Esophagus muscularis mucosa (tissue), 3 donors: Measurements from ENCODE around the gene TMEM72.
A peak's percentile ranks its signal among the peaks of the same experiment; 100 is the strongest.

Source experiments
- CTCF ChIP-seq, 3 experiments: fragments of 200-600 bp in 2 of 3; fragments of 450-650 bp in 1 of 3; sonication (generic) in 2 of 3; IDR thresholded peaks; one replicate each; pipeline ENCODE4 v1.5.1; 2017 to 2019; ENCODE audit warnings: antibody characterized with exemption in 3 of 3, mild to moderate bottlenecking in 2 of 3, moderate library complexity in 1 of 3
- POLR2A ChIP-seq: fragments of 450-650 bp; IDR thresholded peaks from one replicate; pipeline ENCODE4 v1.6.1; 2017; ENCODE audit warnings: antibody characterized with exemption, moderate library complexity, mild to moderate bottlenecking, low read depth
- POLR2AphosphoS5 ChIP-seq, 2 donors: sonication (generic); formaldehyde crosslinking; IDR thresholded peaks; one replicate each; pipeline ENCODE4 v1.6.1; 2017; ENCODE audit warnings: antibody characterized with exemption in 2 of 2

DNA sequence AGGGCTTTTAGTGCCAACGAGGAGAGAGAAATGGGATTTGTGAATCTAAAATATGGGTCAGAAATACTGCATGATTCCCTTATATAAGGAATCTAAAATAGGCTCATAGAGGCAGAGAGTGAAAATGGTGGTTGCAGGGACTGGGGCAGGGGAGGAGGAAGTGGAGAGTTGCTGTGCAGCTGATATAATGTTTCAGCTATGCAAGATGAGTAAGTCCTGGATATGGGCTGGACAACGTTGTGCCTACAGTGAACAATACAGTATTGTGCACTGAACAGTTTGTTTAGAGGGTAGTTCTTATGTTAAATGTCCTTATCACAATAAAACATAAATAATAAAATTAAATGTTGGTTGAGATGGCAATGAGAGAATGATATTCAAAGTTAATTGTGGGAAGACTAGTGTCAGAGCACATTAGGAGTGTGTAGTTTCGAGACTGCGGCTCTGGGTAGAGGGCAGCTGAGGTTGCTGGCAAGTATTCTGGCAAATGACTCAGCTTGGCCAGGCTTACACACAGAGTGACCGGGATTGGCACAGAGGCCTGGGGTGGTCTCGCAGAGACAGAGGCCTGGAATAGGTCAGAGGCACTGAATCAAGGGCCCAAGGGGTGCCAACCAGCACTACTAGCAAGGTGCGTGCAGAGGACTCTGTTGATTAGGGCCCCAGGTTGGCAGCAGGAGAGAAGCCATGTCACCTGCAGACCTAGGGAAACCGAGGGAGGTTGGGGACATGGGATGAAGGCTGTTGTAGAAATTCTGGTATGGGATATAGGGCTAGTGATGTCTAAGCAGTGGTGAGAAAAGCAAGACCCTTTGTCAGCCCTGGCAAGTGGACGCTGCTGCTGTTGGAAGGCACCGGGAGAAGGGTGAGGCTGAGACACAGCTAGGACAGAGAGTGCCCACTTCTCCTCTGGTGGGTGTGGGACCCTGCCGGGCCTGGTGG, 70.3 kb downstream of the TMEM72 start:
- TF ChIP-seq CTCF (IDR thresholded peaks at IDR 0.05) (no peak), POLR2A (no peak), POLR2AphosphoS5 (IDR thresholded peaks at IDR 0.05) (peak; percentile 26 to 60)
